ENCODE measurements around the gene OR10J1.

Gene OR10J1

DNA sequence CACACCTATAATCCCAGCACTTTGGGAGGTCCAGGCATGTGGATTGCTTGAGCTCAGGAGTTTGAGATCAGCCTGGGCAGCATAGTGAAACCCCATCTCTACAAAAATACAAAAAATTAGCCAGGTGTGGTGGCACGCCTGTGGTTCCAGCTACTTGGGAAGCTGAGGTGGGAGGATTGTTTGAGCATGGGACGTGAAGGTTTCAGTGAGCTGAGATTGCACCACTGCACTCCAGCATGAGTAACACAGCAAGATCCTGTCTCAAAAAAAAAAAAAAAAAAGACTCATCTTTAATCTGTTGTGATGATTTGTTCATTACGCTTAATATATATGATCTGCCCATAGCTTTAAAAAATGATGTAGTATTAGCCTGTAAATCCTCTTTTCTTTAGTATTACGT lies 44.0 kb downstream of the OR10J1 start:
- Histone ChIP-seq H3K36me3 (no peaks in the 10 kb centered on the region), H3K9me3 (no peaks in the 10 kb centered on the region), H3K27me3 (no peaks in the 10 kb centered on the region), H3K4me1 (ENCODE audit: control insufficient read depth in 1 of 2, insufficient read depth in 1 of 2, low read depth in 1 of 2, low read length in 1 of 2) (no peaks in the 10 kb centered on the region), H3K27ac (no peak overlapping the region), H3K4me3 (ENCODE audit: low read depth in 1 of 2, low read length in 1 of 2) (no peak overlapping the region)
- TF ChIP-seq, protein P1, sequence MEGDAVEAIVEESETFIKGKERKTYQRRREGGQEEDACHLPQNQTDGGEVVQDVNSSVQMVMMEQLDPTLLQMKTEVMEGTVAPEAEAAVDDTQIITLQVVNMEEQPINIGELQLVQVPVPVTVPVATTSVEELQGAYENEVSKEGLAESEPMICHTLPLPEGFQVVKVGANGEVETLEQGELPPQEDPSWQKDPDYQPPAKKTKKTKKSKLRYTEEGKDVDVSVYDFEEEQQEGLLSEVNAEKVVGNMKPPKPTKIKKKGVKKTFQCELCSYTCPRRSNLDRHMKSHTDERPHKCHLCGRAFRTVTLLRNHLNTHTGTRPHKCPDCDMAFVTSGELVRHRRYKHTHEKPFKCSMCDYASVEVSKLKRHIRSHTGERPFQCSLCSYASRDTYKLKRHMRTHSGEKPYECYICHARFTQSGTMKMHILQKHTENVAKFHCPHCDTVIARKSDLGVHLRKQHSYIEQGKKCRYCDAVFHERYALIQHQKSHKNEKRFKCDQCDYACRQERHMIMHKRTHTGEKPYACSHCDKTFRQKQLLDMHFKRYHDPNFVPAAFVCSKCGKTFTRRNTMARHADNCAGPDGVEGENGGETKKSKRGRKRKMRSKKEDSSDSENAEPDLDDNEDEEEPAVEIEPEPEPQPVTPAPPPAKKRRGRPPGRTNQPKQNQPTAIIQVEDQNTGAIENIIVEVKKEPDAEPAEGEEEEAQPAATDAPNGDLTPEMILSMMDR (IDR thresholded peaks at IDR 0.05): no peak
